ENCODE results near the gene MORN1.
"Not testable (repeated sequence)": the region's sequence is repeated elsewhere in the genome, so short reads cannot be mapped to it uniquely, and the experiment has no call there.

The MORN1 gene

DNA sequence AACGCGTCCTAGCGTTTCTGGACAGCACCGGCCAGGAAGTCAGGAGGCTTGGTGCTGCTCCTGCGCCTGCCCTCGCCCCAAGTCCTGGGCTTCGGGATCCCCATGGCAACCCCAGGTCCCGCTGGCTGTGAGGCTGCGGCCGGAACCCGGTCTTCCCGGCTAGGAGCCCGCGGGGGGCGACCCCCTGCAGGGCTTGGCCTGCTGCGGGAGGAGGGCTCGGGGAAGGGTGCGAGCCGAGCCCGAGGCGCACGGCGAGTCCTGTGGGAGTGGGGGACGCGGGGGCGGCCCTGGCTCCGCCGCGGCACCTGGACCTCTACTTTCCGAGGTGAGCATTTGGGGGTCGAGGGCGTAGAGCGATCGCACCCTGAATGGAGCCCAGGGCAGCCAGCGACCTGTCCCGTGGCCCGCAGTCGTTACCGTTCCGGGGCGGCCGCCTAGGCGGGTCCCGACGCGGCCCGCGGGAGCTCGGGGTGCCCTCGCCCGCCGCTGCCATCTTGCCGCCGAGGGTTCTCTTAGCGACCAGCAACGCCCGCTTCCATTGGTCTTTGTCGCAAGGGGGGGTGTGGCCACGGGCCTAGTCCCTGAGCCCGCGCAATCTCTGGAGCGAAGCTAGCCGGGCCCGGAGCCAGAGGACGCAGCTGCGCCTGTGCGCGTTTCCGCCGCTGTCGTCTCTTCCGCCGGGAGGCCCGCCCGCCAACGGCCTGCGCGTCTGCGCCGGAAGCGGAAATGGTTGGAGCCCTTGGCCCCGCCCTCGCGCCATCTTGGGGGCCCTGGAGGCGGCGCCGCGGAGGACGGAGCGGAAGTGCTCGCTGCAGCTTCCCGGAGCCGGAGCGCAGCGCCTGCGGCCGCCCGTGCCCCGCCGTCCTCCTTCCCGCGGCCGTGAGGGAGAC, at the start of gene MORN1, which contains the start of gene RER1:
TSS of gene MORN1 (minus strand) at position 514 of the 890 bp plus-strand sequence. CDS start at position 493, 21 bp downstream.
TSS of gene RER1 (plus strand) at position 801 of the 890 bp plus-strand sequence. CDS start 3,950 bp downstream, outside the sequence.
- peak; percentile 96 for DNase-seq (ENCODE audit: low read depth)

DNA sequence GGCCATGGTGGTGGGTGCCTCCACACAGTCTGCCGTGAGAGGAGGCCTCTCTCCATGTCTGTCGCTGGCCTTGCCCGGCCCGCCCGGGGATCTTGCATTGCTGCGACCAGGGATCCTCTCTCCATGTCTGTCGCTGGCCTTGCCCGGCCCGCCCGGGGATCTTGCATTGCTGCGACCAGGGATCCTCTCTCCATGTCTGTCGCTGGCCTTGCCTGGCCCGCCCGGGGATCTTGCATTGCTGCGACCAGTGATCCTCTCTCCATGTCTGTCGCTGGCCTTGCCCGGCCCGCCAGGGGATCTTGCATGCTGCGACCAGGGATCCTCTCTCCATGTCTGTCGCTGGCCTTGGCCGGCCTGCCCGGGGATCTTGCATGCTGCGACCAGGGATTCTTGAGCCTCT, 49.0 kb upstream of the MORN1 start:
- DNase-seq (ENCODE audit: low read depth) = not testable (repeated sequence)

DNA sequence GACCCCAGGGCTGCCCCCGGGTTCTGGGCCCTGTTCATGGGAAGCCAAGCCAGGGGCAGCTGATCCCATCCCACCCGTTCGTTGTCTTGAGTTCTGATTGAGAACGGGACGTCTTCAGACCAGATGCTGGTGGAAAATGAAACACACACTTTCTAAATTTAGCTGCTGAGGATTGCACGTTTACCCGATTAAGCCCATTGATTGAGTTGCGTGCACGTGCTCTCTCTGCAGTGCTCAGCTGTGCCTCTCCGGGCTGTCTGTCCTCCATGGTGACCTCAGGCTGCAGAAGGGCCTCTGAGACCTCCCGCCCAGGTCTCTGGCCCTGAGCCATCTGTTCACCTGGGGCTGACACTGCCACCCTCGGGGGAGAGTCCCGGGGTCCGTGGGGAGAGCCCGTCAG, 48.0 kb upstream of the MORN1 start:
- DNase-seq (ENCODE audit: low read depth) = no peak

DNA sequence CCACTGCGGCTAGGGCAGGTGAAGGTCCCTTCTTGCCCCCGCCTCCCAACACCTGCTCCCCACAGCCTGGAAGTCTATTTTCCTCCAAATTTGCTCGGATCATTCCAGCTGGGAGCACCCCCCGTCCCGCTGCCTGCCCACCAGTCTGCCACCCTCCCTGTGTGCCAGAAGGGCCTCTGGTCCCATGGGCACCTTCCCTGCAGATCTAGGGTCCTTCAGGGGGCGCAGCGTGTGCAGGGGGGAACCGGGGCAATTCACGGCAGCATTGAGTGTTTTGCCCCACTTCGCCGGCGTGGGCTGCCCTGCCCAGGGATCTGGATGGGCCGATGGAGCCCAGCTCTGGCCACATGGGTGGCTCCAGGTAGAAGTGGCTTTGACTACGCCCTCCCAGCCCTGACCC, 47.3 kb upstream of the MORN1 start:
- DNase-seq (ENCODE audit: low read depth) = no peak

DNA sequence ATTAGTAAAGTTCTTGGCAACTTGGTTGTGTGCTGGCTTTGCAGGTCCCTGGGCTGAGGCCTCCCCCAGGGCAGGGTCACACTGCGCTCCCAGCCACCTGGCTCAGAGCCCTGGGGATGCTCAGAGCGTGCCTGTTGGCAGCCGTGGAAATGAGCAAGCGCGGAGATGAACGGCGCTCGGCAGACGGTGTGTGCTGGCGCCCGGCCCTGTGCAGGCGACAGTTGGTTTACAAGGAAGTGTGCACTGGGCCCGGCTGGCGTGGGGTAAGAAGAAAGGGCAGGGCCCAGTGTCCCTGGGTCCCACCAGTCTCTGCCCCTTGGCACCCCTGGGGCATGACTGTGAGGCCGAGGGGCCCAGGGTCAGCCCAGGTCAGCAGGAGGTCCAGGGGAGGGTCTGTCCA, 46.7 kb upstream of the MORN1 start:
- no peak for DNase-seq (ENCODE audit: low read depth)

DNA sequence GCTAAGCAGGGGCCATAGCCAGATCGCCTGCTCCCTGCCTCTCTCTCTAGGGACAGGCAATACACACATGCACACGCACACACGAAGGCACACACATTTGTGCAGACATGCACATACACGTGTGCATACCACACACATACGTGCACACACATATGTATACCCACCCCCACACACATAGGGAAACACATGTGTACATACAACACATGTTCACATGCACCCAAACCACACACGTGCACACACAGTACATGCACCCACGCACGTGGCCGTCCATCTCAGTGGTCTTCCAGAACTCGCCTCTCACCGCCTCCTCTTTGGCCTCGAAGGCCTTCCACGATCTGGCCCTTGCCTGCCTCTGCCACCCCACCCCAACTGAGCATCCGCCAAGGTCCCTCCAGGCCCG, 46.3 kb upstream of the MORN1 start:
- no peak for DNase-seq (ENCODE audit: low read depth)

DNA sequence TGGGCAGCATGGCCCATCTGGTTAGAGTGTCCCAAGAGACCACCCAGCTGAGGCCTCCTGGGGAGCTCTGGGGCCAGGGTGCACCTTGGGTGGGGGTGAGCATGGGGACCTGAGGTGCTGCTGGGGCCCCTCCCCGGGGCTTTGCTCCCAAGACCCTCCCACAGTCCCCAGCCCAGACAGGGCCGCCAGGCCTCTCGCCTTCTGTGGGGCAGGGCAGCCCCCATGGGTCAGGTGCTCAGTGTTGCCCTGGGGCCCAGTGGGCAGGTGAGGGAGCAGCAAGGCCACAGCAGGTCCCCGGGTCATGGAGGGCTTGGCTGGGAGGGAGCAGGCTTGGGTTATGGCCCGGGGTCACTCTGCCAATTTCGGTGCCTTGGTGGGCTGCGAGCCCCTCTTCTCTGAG, 45.5 kb upstream of the MORN1 start:
- no peak for DNase-seq (ENCODE audit: low read depth)

DNA sequence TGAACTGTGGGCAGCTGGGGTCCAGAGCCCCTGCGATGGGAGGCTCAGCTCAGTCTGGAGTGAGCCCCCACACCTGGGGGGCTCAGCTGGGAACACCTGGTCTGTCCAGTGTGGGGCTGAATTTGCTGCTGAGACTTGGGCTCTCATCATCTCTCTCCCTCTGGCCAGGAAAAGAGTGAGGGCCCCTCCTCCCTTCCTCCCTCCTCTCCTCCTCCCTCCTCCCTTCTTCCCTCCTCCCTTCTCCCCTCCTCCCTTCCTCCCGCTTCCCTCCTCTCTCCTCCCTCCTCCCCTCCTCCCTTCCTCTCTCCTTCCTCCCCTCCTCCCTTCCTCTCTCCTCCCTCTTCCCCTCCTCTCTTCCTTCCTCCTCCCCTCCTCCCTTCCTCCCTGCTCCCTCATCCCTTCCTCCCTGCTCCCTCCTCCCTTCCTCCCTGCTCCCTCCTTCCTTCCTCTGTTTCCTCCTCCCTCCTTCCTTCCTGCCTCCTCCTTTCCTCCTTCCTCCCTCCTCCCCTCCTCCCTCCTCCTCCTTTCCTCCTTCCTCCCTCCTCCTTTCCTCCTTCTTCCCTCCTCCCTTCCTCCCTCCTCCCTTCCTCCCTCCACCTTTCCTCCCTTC, 44.5 kb upstream of the MORN1 start:
- DNase-seq (ENCODE audit: low read depth) = no peak

DNA sequence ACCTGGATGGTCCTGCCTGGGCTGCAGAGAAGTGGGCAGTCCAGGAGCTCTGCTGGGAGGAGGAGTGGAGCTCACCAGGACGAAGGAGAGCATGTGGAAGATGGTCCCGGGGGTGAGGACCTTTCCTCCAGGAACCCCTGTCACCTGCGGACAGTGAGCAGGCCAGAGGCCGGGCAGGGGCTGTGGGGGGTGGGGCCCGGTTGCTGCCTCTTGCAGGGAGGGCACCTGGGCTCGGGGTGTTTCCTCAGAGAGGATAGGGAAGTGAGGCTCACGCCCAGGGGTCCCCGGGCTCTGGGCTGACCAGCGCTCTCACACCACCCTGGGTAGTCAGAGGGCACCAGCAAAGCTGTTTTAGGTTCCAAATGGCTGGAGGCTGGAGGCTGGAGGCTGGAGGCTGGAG, 43.7 kb upstream of the MORN1 start:
- no peak for DNase-seq (ENCODE audit: low read depth)

DNA sequence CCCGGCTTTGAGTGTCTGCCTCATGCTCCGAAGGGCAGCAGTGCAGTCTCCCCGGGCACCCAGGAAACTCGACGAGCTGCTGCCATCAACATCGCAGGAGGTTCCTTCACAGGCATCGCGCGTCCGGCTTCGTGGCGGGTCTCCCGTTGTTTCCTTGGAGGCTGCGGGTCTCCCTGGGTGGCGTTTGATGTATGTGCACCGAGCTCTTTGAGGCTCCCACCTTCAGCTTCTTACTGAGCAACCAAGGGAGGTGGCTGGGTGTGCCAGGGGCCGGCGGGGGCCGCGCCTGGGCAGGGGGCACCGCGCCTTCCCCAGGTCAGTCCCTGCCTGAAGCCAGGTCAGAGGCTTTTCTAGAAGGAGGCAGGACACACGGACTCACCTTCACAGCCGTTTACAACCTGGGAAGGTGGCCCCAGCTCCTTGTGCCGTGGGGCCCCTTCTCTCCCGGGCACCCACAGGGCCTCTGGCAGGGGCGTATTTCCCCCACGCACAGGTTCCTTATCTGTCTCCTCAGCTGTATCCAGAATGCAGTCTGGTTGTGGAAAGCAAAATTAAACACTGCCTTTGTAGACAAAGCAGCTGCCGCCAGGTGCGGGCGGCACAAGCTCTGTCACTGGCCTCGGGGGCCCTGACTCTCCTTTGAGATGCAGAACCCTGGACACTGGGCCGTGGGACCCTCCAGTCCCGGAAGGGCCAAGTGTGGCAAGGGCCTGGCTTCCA, 42.7 kb upstream of the MORN1 start:
- DNase-seq (ENCODE audit: low read depth) = no peak

DNA sequence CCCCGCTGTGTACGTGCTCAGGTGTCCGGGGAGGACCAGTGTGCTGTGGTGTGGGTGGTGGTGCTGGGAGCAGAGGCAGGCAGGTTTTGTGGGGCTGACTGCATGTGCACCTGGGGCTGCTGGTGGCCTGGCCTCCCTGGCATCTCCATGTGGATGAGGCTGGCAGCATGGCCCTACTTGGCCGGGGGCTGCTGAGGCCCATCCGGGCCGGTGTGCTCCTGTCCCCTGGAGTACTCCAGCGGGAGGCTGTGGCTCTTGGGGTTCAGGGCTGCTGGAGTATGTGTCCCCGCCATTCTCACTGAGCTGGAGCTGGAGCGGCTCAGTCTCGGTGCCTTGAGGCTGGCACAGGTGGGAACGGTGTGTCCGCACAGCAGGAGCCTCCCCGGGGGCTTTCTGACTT, 41.8 kb upstream of the MORN1 start:
- no peak for DNase-seq (ENCODE audit: low read depth)

DNA sequence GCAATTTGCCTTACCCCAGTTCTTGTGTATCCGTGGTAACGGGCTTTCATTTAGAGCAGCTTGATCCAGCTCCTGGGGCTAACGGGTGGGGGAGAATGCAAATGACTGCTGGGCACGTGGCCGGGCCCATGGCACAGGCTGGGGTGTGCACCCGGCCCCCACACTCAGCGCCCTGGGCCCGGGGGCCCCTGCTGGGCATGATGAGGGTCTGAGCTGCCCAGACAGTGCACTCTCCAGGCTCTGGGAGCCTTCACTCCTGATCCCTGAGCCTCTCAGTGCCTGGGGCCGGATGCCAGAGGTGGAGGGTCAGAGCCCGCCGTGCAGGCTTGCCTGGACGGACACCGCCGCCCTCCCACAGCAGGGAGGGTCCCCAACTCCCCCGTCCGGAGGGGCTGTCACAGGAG, 41.1 kb upstream of the MORN1 start:
- DNase-seq (ENCODE audit: low read depth) = no peak

DNA sequence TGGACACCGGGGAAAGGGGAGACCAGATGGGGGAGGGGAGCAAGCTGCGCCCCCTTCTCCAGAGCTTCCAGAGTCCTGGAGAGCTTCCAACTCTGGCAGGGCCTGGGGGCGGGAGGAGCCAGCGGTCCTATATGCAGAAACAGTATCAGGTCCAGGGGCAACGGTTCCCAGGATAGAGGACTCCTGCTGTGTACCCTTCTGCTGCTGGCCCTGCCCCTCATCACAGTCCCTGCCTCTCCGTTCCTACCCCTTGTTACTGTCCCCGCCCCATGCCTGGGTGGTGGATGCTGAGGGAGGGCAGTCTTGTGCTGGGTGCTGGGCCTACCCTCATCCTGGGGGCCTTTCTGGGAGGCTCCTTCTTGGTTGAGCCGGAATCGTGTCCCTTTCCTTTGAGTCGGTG, 40.2 kb upstream of the MORN1 start:
- no peak for DNase-seq (ENCODE audit: low read depth)

DNA sequence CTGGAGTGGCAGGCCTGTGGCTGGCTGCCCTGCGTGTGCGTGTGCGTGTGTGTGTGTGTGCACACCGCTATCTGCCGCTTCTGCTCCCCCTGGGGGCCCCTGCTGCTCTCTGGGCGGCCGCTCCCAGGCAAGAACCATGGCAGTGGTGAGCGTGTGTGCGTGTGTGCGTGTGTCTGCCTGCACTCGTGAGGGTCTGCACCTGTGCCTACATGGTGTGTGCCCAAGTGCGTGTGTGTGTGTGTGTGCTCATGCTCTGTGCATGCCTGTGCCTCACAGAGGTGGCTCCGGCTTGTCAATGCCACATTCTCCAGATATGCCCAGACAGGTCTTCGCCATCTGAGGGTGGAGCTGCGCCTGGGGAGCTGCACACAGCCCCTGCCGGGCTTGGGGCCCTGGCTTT, 39.7 kb upstream of the MORN1 start:
- no peak for DNase-seq (ENCODE audit: low read depth)

DNA sequence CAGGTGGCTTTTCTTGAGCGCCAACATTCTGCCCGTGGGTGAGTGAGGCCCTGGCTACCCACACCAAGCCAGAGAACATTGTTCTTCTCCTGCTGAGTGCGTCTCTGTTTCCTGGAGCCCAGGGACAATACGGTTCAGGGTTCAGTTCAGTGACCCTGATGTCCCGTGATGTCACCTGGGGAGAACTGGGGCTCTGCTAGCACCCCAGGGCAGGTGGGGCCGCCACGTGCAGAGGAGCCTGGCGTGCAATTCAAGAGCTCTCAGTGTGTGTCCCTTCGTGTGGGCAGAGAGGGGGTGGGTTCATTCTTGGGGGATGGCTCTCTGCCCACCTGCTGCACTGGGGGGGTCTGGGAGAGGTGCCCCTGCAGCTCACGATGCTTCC, 39.2 kb upstream of the MORN1 start:
- DNase-seq (ENCODE audit: low read depth) = no peak

DNA sequence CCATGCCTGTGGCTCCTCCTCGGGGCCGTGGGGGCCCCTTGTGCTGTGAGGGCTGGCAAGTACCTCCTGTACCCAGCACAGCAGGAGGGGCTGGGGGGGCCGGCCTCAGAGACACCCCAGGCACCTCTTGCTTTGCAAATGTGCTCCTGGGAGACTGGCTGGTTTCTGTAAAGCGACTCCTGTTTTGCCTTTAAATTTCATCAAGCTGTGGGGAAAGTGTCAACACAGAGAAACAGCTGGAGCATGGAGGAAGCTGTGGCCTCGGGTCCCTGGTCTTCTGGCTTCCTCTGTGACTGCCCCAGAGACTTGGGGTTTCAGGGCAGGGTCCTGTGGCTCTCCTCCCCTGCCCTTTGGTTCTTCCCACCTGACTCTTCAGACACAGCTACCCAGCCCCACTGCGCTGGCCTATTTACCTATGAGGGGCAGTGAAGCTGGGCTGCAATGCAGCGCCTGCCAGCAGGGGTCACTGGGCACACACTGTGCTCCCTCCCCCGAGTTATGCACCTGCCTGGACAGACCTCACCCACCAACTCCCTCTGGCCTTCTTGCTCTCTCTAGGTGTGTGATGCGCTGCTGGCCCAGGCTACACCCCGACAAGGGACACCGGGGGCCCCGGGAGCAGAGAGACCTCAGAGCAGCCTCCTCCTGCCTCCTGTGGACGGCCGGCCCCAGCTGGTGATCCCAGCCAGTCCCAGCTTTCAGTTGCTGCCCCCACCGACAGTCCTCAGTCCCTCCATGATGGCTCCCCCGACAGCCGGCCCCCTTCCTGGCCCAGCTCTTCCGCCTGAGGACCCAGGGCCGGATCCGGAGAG, 38.6 kb upstream of the MORN1 start:
- DNase-seq (ENCODE audit: low read depth) = no peak

DNA sequence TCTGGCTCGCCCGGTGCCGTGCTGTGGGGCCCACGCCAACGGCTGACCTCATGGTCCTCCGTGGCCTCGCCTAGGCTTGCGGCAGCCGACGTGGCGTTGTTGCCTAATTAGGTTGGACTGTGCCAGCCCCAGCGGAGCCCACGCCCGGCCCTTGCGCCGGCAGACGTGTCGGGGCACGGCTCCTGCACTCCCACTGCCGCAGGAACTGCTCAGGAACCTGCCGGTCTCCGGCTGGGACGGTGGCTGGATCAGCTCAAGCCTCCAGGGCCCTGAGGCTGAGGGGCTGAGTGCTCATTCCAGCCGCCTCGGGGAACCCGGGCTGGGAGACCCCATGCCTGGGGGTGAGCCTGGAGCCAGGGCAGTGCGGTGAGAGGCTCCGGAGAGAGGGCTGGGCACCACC, 37.1 kb upstream of the MORN1 start:
- DNase-seq (ENCODE audit: low read depth) = no peak

DNA sequence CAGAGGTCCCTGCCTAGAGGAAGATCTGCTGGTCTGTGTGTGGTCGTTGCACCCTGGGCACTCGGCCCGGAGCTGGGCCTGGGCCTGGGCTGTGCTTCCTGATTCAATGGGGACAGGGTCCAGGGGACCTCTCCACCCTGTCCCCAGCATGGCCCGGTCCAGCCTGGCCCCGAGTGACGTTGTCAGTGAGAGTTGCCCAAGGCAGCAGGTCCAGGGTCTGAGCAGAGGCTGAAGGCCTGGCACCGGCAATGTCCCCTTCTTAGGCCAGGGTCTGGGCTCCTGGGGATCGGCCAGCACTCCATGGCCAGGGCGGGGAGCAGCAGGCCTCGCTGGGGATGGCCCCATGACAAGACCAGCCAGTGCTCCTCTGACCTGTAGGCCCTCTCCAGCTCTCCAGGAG, 36.6 kb upstream of the MORN1 start:
- no peak for DNase-seq (ENCODE audit: low read depth)

DNA sequence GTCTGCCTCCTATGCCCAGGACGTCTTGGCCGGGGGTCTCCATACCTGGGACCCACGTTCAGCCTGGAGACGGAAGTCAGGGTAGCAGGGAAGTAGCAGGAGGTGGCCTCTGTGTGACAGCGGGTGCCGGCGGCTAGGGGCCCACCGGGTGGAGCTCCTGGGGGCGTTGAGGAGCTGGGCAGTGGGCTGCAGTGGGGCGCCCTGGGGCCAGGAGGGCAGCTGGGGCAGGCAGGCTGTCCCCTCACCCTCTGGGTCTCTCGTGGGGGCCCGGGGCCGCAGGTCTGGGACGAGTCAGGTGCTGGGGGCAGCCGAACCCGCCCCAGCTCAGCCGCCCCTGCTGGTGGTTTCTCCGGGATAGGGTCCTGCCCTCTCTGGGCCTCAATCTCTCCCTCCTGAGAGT, 35.7 kb upstream of the MORN1 start:
- DNase-seq (ENCODE audit: low read depth) = no peak

DNA sequence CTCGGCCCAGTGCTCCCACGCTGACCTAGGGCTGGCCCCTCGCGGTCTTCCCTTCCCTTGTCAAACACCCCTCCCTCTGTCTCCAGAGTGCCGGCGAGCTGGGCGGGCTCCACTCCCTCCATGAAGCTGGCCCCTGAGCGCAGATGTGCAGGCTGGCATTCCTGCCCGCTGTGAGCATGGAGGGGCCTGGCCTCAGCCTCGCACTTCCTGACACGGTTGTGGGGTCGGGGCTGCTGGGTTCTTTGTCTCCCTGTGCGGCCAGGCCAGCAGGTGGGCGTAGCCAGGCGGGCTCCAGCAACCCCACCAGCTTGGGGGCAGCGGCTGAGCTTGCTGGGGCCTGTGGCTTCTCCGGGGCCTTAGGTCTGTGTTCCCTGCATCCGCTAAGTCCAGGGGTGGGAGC, 35.2 kb upstream of the MORN1 start:
- DNase-seq (ENCODE audit: low read depth) = no peak

DNA sequence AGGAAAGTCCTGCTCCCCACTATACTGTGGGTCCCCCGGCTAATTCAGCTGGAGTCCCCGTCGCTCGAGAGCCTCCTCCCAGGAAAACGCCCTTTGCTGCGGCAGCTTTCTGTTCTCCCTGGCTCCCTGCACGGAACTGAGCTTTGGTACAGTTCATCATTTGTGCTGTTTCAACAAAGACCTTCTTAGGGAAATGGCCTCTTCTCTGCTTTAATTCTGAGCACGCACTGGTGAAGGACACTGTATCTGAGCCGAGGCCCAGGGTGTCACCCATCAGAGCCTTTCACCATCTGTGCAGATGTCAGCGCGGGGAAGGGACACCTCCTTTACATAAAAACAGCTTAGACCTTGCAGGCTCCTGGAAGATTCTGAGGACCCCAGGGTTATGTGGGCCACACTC, 34.5 kb upstream of the MORN1 start:
- DNase-seq (ENCODE audit: low read depth) = no peak

DNA sequence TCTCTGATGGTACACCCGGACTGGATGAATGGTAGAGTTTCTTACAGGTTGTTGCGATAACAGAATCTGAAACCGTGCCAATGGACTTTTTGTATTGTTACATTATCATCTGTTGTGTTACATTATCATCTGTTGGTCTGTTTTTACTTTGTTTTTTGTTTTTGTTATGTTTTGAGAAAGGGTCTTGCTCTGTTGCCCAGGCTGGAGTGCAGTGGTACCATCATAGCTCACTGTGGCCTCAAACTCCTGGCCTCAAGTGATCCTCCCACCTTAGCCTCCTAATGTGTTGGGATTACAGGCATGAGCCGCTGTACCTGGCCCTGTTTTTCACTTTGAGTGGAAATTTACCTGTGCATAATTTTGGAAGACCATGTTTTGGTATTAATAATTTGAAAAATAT, 31.2 kb upstream of the MORN1 start:
- DNase-seq (ENCODE audit: low read depth) = no peak
